K562 (cell line): ENCODE data around the gene TRIM10. TPM values are rescaled to one million over a fixed set of nuclear protein-coding genes. Genes with fewer than 3 reads are reported as not detected.

Experiments used
- BRD9 ChIP-seq: fragments of 450-650 bp; IDR thresholded peaks from 2 replicates; pipeline ENCODE4 v1.6.1; 2018; ENCODE audit warnings: low read depth; ENCODE audit not compliant: partially characterized antibody
- CC2D1A ChIP-seq: fragments of 450-650 bp; IDR thresholded peaks from 2 replicates; pipeline ENCODE4 v1.6.1; 2017; ENCODE audit warnings: mild to moderate bottlenecking
- CREM ChIP-seq: IDR thresholded peaks from 2 replicates; pipeline ENCODE4 v1.6.1; 2014; ENCODE audit warnings: antibody characterized with exemption, low read depth
- CTCF ChIP-seq, 3 experiments: IDR thresholded peaks in 2 of 3; conservative IDR thresholded peaks in 1 of 3; 2 replicates each; pipeline ENCODE4 v1.5.1; 2011 to 2012; ENCODE audit warnings: low read length in 3 of 3, mild to moderate bottlenecking in 3 of 3, control low read depth in 2 of 3, improper control_type of control experiment in 1 of 3, inconsistent platforms in 1 of 3, low read depth in 1 of 3, mixed read lengths in 1 of 3, moderate library complexity in 1 of 3; ENCODE audit not compliant: insufficient read depth in 2 of 3
- MED1 ChIP-seq: sonication (generic); formaldehyde crosslinking; IDR thresholded peaks from 2 replicates; pipeline ENCODE4 v1.8.1; 2023; ENCODE audit warnings: missing genetic modification reagents, borderline replicate concordance
- SMC3 ChIP-seq: conservative IDR thresholded peaks from 2 replicates; pipeline ENCODE4 v1.6.1; 2011; ENCODE audit warnings: low read depth, low read length, improper control_type of control experiment; ENCODE audit not compliant: insufficient read depth
- SOX6 ChIP-seq: fragments of 450-650 bp; IDR thresholded peaks from 2 replicates; pipeline ENCODE4 v1.6.1; 2014; ENCODE audit warnings: mild to moderate bottlenecking
- THRB ChIP-seq: fragments of 450-650 bp; formaldehyde crosslinking; conservative IDR thresholded peaks from 2 replicates; pipeline ENCODE4 v1.4.0; 2022; ENCODE audit warnings: mild to moderate bottlenecking, missing genetic modification characterization
- ZNF57 ChIP-seq: fragments of 450-650 bp; formaldehyde crosslinking; IDR thresholded peaks from 2 replicates; pipeline ENCODE4 v1.4.0; 2020; ENCODE audit warnings: mild to moderate bottlenecking, moderate library complexity
- polyA plus RNA-seq, 8 experiments: library from polyadenylated mRNA; depleted of rRNA in 4 of 8; stranded (reverse) in 5 of 8; unstranded in 3 of 8; fragments of >200 nt; fragmentation: Nextera tagmentation in 2 of 8; fragmentation: Illumina TruSeq in 1 of 8; extraction: Ambion mirVana in 2 of 8; extraction: Trizol in 1 of 8; gene quantifications; 2 replicates each; pipeline versions ENCODE4 v1.2.1 to v1.2.3, GENCODE V29; 2011 to 2014; ENCODE audit warnings: inconsistent platforms in 1 of 8, missing spikeins in 1 of 8
- total RNA-seq, 7 experiments: library from RNA; depleted of rRNA in 6 of 7; stranded (reverse); fragments of >200 nt in 6 of 7; fragmentation: Illumina TruSeq in 2 of 7; extraction: Trizol in 2 of 7; gene quantifications; 2 replicates each; pipeline versions ENCODE4 v1.2.1 to v1.2.3, GENCODE V29; 2011 to 2021; ENCODE audit warnings: low replicate concordance in 1 of 7
- TF ChIP-seq, protein P1 (sequence below): sonication (generic); formaldehyde crosslinking; IDR thresholded peaks from 2 replicates; pipeline ENCODE4 v1.8.0; 2022; ENCODE audit warnings: mild to moderate bottlenecking, missing genetic modification reagents
- TF ChIP-seq, protein P2 (sequence below): fragments of 450-650 bp; IDR thresholded peaks from 2 replicates; pipeline ENCODE4 v1.6.1; 2016; ENCODE audit warnings: mild to moderate bottlenecking, moderate library complexity

TRIM10 gene
- total and polyA plus RNA-seq, 9 of the 15 experiments (the other 6 are each of a cell fraction or from before 2014, with no cell fraction given) = 0.15 to 0.90 (median 0.36) TPM

DNA sequence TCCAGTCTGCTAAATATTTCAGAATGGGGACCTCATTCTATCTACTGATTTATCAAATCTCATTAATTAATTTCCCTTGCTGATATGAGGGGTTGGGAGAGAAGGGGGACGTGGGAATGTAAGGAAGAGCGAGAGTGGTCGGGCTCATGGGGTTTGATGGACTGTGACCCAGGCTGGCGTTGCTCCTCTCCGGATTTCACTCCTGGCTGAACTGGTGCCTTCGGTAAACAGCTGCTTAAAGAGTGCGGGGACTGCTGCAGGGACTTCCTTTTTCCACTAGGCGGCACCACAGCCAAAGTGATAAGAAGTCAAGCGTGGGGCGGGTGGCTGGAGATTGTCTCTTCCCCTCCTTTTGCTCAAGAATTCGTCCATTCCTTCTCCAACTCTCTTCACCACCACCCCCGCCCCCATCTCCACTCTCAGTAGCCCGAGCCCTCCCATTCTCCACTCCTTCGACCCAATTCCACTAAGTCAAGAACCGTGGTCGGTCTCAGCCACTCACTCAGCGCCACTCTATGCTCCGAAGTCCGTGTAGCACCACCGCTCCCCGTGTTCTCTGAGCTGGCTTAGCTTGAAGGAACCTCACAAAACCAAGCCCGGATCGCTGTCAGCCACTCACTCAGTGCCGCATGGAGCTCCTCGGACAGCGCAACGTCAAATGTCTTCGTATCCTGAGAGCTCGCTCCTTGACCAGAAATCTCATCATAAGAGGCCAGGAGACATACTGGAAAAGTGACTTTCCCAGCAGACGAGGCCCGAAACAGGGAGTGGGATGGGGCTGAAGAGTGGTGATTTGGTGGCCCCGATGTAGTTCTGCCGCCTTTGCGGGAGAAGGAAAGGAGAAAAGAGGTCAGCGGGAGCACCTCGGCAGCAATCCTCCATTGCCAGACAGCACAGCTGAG is 57.8 kb downstream of the TRIM10 start (continued):
- TF ChIP-seq MED1 (CRISPR knock-in tag) = no peak
- TF ChIP-seq ZNF57 (CRISPR knock-in tag) = no peak
- TF ChIP-seq, protein P1, sequence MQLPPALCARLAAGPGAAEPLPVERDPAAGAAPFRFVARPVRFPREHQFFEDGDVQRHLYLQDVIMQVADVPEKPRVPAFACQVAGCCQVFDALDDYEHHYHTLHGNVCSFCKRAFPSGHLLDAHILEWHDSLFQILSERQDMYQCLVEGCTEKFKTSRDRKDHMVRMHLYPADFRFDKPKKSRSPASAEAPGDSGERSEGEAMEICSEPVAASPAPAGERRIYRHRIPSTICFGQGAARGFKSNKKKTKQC = 0 out of 2 replicates have a peak, but pooled peaks have one; percentile 36
- TF ChIP-seq SOX6 = peak; percentile 29; the same call in 1 of the 2 replicates
- peak; percentile 21 for TF ChIP-seq BRD9
- 0 out of 2 replicates have a peak, but pooled peaks have one; percentile 64 for TF ChIP-seq THRB (CRISPR knock-in tag)
- TF ChIP-seq CREM = peak; percentile 44
- TF ChIP-seq, protein P2, sequence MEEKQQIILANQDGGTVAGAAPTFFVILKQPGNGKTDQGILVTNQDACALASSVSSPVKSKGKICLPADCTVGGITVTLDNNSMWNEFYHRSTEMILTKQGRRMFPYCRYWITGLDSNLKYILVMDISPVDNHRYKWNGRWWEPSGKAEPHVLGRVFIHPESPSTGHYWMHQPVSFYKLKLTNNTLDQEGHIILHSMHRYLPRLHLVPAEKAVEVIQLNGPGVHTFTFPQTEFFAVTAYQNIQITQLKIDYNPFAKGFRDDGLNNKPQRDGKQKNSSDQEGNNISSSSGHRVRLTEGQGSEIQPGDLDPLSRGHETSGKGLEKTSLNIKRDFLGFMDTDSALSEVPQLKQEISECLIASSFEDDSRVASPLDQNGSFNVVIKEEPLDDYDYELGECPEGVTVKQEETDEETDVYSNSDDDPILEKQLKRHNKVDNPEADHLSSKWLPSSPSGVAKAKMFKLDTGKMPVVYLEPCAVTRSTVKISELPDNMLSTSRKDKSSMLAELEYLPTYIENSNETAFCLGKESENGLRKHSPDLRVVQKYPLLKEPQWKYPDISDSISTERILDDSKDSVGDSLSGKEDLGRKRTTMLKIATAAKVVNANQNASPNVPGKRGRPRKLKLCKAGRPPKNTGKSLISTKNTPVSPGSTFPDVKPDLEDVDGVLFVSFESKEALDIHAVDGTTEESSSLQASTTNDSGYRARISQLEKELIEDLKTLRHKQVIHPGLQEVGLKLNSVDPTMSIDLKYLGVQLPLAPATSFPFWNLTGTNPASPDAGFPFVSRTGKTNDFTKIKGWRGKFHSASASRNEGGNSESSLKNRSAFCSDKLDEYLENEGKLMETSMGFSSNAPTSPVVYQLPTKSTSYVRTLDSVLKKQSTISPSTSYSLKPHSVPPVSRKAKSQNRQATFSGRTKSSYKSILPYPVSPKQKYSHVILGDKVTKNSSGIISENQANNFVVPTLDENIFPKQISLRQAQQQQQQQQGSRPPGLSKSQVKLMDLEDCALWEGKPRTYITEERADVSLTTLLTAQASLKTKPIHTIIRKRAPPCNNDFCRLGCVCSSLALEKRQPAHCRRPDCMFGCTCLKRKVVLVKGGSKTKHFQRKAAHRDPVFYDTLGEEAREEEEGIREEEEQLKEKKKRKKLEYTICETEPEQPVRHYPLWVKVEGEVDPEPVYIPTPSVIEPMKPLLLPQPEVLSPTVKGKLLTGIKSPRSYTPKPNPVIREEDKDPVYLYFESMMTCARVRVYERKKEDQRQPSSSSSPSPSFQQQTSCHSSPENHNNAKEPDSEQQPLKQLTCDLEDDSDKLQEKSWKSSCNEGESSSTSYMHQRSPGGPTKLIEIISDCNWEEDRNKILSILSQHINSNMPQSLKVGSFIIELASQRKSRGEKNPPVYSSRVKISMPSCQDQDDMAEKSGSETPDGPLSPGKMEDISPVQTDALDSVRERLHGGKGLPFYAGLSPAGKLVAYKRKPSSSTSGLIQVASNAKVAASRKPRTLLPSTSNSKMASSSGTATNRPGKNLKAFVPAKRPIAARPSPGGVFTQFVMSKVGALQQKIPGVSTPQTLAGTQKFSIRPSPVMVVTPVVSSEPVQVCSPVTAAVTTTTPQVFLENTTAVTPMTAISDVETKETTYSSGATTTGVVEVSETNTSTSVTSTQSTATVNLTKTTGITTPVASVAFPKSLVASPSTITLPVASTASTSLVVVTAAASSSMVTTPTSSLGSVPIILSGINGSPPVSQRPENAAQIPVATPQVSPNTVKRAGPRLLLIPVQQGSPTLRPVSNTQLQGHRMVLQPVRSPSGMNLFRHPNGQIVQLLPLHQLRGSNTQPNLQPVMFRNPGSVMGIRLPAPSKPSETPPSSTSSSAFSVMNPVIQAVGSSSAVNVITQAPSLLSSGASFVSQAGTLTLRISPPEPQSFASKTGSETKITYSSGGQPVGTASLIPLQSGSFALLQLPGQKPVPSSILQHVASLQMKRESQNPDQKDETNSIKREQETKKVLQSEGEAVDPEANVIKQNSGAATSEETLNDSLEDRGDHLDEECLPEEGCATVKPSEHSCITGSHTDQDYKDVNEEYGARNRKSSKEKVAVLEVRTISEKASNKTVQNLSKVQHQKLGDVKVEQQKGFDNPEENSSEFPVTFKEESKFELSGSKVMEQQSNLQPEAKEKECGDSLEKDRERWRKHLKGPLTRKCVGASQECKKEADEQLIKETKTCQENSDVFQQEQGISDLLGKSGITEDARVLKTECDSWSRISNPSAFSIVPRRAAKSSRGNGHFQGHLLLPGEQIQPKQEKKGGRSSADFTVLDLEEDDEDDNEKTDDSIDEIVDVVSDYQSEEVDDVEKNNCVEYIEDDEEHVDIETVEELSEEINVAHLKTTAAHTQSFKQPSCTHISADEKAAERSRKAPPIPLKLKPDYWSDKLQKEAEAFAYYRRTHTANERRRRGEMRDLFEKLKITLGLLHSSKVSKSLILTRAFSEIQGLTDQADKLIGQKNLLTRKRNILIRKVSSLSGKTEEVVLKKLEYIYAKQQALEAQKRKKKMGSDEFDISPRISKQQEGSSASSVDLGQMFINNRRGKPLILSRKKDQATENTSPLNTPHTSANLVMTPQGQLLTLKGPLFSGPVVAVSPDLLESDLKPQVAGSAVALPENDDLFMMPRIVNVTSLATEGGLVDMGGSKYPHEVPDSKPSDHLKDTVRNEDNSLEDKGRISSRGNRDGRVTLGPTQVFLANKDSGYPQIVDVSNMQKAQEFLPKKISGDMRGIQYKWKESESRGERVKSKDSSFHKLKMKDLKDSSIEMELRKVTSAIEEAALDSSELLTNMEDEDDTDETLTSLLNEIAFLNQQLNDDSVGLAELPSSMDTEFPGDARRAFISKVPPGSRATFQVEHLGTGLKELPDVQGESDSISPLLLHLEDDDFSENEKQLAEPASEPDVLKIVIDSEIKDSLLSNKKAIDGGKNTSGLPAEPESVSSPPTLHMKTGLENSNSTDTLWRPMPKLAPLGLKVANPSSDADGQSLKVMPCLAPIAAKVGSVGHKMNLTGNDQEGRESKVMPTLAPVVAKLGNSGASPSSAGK = 0 out of 2 replicates have a peak, but pooled peaks have one; percentile 24
- peak; percentile 96 to 98 (median 98) for TF ChIP-seq CTCF (IDR thresholded peaks at IDR 0.05 in 2 of 3, conservative IDR thresholded peaks at IDR 0.05 in 1 of 3; ENCODE audit: insufficient read depth in 2 of 3, low read depth in 1 of 3, low read length in 3 of 3)
- TF ChIP-seq SMC3 = peak; percentile 84
- peak; percentile 78 for TF ChIP-seq CC2D1A
